DMS 273 (cell line): Measurements from ENCODE around the gene DPYD.

Experiments
- DNase-seq: peaks from one replicate; lab custom pipeline; 2025; ENCODE audit not compliant: unreplicated experiment; lab: John Stamatoyannopoulos, UW

The DPYD gene

DNA sequence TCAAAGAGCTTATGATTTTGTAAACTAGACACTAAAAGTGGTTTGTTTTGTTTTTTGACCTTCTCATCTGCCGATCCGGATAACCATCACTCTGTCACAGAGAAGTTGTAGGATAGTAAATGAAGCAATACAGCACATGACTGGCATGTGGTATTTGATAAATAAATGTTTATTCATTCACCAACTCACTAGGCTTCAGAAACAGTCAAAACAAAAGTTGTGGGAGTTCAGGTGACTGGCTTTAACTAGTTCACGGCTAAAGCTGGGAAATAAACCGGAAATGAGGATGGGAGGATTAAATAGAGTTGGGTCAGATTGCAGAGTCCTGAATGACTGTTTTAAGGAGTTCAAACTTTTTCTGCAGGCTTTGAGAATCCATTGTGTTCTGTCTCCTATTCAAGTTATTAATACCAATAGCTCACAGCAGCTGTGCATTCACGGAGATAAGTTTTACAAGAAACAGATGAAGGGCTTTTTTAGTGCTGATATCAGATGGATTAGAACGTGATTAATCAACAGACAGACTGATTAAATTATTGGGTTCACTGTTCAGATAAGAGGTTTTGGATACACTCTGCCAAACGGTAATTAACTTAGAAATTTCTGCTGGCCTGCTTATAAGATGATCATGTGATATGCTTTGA lies 463.3 kb downstream of the DPYD start:
- DNase-seq: peak; percentile 39

DNA sequence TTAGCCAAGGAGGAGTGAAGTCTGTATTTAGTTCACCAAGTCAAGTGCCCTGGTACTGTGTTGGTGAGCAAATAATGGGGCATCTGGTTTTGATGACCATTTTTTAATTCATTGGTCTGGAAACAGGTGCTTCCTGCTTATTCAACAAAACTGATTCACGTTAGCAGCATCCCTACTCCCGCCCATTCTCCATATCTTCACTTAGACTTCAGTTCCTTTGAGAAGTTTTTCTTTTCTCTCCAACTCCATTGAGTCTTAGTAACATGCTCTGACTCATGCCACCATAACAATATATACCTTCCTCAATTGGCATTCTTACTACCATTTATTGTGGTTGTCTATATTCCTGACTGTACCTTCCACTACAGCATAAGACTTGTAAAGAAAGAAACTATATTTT lies 468.9 kb downstream of the DPYD start:
- DNase-seq: no peak

DNA sequence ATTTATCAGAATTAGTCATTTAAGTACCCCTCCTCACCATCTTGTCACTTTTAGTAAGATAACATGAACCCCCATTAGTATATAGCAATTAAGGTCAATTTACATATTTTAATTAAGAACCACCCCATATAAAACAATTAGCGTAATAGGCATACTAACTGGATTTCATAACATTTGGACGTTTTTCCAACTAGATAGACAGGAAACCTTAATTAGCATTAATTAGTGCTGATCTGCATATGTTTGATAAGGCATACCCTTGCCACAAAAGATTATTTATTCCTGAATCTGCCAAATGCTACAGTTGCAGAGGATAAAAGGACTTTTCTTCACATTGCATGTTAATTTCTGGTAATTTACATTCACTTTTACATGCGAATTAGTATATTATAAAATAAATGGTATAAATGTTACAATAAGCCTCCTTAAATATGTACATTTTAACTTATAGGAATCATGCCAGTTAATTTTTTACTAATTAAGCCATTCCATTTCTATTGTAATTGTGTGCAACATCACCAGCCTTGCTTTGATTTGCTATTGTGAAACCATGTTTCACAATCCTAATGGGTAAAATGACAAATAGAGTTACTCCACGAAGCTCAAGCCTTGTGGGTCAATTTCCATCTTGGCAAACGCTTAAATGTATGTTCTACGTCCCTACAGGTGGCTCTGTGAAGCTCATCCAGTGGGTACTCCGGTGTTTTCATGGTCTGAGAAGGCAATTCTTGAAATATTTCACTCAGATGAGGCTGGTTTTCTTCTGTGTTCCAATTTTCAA lies 469.6 kb downstream of the DPYD start:
- DNase-seq: no peak

DNA sequence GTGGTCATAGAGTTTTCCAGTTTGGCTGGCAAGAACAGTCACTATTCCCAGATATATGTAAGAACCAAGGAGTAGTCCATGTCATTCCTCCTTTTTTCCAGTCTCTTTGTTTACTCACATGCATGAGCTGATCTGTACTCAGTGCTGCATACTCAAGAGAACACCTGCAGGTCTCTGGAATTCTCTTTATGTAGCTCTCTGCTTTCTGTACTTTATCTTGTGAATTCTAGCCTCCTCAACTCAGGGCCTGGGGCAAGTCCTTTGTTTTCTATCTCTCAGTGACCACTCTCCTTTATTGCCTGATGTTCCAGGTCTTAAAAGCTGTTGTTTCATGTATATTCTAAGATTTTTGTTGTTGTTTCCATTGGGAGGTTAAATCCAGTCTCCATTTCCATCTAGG lies 478.9 kb downstream of the DPYD start:
- no peak for DNase-seq

DNA sequence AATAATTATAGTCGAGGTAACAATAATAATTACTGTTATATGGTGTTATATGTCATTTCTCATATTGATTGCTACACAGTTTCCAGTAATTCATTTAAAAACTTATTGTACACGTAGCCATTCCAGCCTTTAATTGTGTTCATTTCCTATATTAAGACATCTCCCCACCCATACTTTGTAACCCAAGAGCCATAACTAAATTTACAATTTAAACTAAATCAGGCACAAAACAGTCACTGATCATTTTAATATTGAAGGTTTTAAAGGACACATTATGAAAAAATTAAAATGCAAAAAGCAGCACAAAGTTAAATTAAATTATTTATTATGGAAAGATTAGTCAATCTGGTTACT lies 487.0 kb downstream of the DPYD start:
- DNase-seq: no peak

DNA sequence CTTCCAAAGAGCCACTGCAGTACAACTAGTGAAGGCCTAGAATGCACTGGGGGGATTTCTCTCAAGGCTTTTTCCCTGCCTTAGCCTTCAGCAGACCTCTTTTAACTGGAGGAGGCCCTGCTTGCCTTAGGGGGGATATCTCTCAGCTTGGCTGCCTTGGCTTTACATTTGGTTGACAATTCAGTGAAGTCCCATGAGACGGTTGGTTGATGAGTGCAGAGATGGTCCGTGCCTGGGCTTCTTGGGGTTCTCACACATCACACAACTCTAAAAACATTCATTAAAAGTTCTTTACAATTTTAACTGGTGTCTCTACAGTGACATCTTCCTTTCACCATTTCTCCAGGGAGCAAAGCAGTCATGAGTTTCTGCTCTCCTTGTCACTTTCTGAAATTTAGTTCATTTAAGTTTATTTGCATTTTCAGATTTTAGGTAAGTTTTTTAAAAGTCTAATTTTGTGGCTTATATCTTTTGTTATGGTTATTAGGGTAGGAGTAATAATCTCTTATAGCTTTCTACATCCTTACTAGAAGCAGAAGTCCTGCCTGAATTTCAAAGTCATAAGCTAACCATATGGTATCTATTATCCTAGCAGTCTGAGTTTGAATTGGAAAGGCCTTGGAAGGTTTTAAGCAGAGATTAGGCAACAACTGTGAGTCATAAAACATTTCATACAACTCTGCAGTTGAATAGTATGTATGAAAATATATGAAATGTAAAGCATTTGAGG lies 487.6 kb downstream of the DPYD start:
- DNase-seq: peak; percentile 26

DNA sequence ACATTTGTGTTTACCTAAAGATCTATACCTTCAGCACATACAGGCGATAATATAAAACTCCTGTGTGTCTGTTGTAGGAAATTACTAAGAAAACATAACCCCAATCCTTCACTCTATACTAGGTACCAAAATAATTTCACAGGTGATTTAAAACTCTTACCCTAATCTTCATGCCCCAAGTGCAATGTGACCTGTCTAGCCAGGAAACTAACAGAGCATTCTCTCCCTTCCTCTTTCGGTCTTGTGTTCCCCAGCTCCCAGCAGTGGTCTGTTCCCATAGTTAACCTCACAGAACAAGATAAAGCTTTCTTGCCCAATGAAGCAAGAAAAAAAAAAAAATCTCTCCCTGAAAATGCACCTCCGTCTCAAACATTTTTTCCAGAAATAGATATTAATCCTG lies 493.5 kb downstream of the DPYD start:
- DNase-seq: no peak

DNA sequence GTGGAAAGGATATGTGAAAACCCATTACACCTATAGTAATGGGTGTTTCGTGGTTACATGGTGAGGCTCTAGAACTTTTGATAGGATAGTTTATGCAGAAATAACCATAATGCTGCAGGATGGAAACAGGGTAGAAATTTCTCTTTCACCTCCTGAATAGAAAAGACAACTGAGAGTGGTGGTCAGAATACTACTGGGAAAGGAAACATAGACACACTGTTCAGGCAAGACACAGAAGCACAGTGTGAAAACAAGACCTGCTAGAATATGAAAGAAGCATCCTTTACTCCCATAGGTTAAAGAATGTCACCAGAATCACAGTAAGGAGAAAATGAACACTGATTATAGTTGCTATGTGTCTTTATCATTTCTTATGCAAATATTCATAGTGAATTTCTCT lies 496.6 kb downstream of the DPYD start:
- DNase-seq: no peak

DNA sequence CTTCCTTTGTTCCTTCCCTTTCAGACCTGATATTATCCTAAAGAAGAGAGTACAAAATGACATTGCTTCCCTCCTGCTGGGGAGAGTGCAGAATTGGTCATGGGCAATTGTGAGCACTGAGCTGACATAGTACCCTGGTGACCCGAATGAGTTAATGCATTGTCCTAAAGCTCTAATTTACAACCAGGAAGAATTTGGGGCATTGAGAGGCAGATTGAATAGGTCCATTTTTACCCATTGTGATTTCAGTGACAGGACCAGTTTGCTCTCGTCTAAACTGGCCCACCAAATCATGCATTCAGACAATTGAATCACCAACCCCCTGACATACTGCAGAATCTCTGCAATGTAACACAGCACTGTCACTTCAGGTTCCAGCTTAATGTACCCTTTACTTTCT lies 497.4 kb downstream of the DPYD start:
- no peak for DNase-seq

DNA sequence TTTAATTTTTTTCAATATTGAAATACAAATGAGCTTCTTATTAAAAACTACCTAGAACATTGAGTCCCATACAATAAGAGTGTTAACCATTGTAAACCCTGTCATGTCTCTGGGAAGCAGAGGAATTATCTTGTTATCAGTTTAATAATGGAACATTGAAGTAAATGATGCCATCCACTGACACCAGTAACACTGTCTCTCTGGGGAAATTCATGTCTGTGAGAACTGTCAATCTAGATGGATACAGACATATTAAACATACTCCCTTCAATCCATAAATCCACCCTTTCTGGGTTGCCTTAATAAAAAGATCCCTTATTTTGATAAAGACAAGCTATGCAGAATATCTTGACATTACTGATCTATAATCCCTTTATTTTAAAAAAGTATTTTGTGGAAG lies 503.2 kb downstream of the DPYD start:
- DNase-seq: no peak

DNA sequence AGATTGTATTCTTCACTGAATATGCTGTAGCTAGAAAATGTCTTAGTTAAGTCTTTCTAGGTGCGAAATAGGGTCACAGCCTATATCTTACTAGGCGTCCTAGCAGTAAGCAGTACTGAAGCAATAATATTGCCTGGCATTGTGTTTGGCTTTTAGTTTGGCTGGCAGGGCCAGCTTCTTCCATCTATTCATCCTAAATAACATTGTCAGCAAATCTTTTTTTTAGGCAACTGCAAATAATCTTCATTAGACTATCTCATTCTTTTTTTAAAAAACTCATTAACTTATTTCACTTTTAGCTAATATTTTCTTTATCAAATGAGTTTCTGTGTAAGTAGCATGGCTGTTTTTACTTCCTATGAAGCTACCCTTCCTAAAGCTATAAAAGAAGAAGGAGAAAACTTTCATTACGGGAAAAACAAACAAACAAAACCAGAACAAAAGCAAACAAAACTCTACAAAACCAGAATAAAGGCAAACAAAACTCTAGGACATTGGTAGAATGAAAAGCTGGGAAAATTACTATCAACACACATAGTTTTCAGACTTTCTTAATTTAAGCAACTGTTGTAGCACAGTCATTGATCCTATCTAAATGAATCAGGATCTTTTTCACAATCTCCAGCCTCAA lies 506.0 kb downstream of the DPYD start:
- no peak for DNase-seq

DNA sequence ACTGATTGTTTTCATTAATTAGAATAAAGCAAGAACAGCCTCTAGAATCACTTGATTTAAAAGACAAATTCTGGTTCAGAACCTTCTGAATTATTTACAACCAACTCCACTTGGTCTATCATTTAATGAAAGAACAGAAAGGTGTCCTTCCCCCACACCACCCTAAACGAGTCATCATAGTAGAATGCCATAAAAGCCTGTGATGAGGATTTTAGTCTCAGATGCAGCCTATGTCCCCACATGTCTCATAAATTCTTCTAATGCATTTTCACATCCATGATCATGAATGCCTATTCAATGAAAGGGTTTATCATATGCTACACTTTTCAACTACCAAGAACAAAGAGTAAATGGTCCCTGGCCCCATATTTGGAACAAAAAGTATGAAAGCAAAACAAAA lies 508.1 kb downstream of the DPYD start:
- DNase-seq: no peak

DNA sequence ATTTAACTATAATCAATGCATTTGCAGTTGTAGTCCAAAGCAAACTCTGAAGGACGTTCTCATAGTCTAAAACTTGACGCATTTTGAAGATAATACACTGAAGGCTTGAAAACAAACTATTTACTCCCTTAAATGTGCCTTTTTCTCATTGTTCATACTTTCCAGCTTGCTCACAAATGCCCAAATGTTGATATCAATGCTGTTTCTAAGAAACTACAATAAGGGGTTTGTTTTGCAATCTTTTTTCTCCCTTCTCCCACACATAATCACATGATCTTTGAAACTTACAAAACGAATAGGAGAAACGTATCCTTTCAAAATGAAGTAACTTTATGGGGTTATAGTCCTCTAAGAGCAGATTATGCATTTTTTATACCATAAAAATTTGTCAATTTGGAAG lies 508.7 kb downstream of the DPYD start:
- no peak for DNase-seq

DNA sequence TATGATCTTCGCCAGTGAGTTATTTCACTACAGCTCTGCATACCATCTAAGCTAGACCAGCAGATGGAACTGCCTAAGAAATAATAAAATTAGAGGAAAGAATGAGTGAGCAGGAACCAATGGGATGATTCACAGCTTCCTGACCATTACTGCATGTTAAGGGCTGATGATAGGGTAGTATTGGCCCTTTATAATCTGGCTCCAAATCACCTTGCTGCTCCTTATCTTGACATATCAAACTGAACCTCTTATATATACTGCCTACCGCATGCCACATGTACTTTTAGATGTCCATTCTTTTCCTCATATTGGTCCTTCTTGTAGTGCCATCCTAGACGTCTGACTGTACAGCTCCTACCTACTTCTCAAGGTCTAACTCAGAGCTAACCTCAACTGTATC lies 524.4 kb downstream of the DPYD start:
- DNase-seq: no peak

DNA sequence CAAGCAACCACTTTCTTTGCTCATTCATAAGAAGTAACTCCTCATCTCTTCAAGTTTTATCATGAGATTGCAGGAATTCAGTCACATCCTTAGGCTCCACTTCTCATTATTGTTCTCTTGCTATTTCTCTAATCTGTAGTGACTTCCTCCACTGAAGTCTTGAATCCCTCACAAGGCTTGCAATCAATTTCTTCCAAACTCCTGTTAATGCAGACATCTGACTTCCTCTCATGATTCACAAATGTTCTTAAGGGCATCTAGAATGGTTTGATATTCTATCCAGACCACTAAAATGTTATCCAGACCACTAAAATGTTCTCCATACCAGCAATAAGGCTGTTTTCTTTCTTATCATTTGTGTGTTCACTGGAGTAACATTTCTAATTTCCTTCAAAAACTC lies 528.1 kb downstream of the DPYD start:
- no peak for DNase-seq

DNA sequence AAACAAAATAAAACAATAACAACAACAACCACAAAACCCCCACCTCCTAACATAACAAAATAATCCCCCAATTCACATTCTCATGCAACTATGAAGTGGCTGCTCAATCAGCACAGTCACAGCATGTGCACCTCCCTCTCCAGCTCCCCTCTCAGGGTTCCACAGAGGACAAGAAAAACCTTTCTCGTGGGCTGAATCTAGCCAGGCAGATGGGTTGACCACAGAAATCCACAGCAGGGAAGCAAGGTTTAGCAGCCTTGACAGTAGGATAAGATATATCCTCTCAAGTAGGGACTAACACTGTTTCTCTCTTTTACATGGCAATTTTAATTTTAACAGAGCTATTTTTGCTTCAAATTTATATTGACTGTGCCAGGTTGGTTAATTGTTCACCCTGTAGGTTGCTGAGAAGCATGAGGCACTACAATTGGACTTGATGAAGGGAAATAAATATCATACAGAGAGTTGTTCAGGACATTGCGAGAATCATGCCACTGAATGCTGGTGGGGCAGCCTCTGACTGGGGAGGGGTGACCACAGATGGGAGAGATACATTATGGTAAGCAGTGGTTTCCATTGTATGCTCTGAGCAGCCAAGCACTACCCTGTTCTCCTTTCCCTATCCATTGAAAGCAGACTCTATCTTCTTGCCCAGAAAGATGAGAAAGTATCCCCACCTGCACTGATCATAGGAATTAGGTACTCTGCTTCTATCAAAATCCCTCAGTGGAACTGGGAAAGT lies 535.1 kb downstream of the DPYD start:
- no peak for DNase-seq

DNA sequence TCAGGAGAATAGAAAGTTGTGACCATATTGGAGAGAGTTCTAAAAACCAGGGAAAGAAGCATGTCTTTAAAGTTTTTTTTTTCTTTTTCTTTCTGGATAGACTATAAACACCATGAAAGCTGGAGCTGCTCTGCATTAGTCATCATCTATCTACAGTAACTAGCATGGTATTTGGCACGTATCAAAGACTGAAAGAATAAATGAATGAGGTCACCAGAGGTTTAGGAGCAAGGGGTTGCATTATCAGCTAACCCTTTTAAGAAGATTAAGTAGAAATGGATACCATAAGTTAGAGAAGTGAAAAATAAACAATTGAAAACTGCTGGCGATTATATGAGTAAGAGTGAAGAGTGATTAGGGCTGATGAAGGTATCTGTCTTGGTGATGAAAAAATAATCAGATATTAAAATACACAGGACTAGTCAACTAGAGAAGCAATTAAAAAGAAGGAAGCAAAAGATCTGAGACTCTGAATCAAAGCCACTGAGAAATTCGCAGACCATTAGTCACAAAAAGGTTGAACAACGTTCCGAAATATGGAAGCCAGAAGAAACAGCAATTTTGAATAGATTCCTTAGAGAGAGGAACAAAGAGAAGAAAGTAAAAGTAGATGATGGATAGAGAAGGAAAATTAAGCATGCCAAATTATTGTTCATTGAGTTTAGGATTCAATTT lies 536.4 kb downstream of the DPYD start:
- DNase-seq: no peak

DNA sequence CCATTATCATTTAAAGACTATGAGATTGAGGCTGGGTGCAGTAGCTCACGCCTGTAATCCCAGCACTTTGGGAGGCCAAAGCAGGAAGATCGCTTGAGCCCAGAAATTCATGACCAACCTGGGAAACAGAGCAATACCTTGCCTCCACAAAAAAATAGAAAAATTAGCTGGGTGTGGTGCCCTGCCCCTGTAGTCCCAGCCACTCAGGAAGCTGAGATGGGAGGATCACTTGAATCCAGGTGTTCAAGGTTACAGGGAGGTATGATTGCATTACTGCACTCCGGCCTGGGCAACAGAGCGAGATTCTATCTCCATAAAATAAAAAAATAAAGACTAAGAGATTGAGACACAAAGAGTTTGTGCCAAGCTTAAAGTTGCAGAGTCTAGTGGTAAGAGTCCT lies 537.0 kb downstream of the DPYD start:
- no peak for DNase-seq

DNA sequence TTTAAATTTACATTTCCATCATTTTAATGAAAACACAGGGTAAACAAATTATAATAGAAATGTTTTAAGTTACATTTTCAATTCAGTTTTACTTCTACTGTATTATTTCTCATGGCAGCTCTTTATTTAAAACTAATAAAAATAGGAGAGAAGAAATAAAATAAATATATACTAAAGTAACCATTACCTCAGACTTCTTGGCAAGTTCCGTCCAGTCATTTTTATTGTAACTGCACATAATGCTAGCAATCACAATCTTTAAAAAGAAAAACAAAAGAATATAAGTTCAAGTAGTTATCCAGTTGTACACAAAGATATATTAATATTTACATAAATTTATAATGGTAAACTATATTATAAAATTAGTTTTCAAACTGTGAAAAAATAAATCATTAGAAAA lies 538.6 kb downstream of the DPYD start:
- no peak for DNase-seq

DNA sequence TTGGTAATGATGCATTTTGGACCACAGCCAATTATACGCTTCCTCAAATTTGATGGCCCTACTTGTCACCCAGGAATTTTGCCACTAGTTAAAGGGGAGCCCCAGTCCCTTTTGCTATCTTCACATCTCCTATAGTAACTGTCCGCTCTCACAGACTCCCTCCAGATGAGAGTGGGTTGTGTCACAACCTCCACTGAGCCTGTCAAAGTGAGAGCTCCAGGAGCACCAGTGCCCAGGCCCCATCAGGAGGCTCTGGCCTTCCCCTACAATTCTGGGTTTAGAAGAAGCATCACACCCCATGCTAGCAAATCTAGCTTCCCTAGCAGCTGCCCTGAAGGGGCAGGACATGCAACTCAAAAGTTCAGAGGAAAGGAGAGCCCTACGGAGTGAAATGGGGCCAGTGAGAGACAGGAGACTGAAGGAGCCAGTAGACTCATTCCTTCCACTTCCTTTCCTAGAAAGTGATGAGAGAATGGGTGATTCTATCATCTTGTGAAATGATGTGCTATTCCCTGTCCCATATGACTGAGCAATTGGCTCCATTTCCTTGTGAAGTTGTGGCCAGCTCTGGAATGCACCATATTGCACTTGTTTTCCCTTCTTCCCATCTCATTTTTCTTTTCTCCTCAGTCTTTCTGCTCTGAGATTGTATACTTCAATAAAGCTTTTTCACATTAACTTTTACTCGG lies 541.3 kb downstream of the DPYD start:
- DNase-seq: no peak
